Neuron (in vitro differentiated cells): ENCODE measurements around the gene HOXD13.

Source experiments
- H2AFZ ChIP-seq: one replicate; pipeline ENCODE4 v1.6.1; 2013; ENCODE audit warnings: low read depth, mild to moderate bottlenecking, inconsistent platforms, low read length, moderate library complexity
- H3K27me3 ChIP-seq: one replicate; pipeline ENCODE4 v1.6.1; 2013; ENCODE audit warnings: low read length; ENCODE audit not compliant: insufficient read depth
- H3K36me3 ChIP-seq: one replicate; pipeline ENCODE4 v1.6.1; 2013; ENCODE audit warnings: low read length; ENCODE audit not compliant: insufficient read depth
- H3K4me1 ChIP-seq: one replicate; pipeline ENCODE4 v1.6.1; 2013; ENCODE audit warnings: low read length; ENCODE audit not compliant: insufficient read depth
- H3K4me3 ChIP-seq: 2 replicates; pipeline ENCODE4 v1.5.1; 2013; ENCODE audit warnings: mild to moderate bottlenecking, low read length, moderate library complexity
- H3K9me3 ChIP-seq: one replicate; pipeline ENCODE4 v1.6.1; 2013; ENCODE audit warnings: low read length

The HOXD13 gene

GRCh38 chr2:176084611-176085119, 7.9 kb upstream of the HOXD13 start:
- H3K27me3 ChIP-seq = peaks cover 96% of the 10 kb centered on the region
- H3K4me3 ChIP-seq = no peak overlapping the region
- peaks cover 3% of the 10 kb centered on the region for H3K4me1 ChIP-seq
- no peaks in the 10 kb centered on the region for H3K36me3 ChIP-seq
- no peak overlapping the region for H2AFZ ChIP-seq
- no peaks in the 10 kb centered on the region for H3K9me3 ChIP-seq

- no peak overlapping the region for H2AFZ ChIP-seq
- no peaks in the 10 kb centered on the region for H3K9me3 ChIP-seq
- H3K36me3 ChIP-seq = no peaks in the 10 kb centered on the region
- peaks cover 3% of the 10 kb centered on the region for H3K4me1 ChIP-seq
- H3K27me3 ChIP-seq = peaks cover 99% of the 10 kb centered on the region
- H3K4me3 ChIP-seq = no peak overlapping the region
These were observed 7.3 kb upstream of the HOXD13 start for GRCh38 chr2:176085120-176085788.

- Histone ChIP-seq H3K27me3 (peaks cover 99% of the 10 kb centered on the region), H3K4me3 (no peak overlapping the region), H3K9me3 (no peaks in the 10 kb centered on the region), H2AFZ (no peak overlapping the region), H3K4me1 (peaks cover 3% of the 10 kb centered on the region), H3K36me3 (no peaks in the 10 kb centered on the region)
These were observed 6.4 kb upstream of the HOXD13 start for GRCh38 chr2:176085861-176086771.

- no peak overlapping the region for H3K4me3 ChIP-seq
These were observed 5.0 kb upstream of the HOXD13 start for GRCh38 chr2:176087330-176088047.

GRCh38 chr2:176088048-176088936, 4.2 kb upstream of the HOXD13 start:
- H3K27me3 ChIP-seq = peaks cover 97% of the 10 kb centered on the region
- peaks cover 3% of the 10 kb centered on the region for H3K4me1 ChIP-seq
- no peaks in the 10 kb centered on the region for H3K36me3 ChIP-seq
- peak overlapping the region; percentile 11 for H3K4me3 ChIP-seq
- peaks cover 2% of the 10 kb centered on the region for H3K9me3 ChIP-seq
- H2AFZ ChIP-seq = no peak overlapping the region

More at GRCh38 chr2:176087330-176088047, 5.0 kb upstream of the HOXD13 start:
- H3K9me3 ChIP-seq = peaks cover 2% of the 10 kb centered on the region
- H3K27me3 ChIP-seq = peaks cover 98% of the 10 kb centered on the region
- H3K36me3 ChIP-seq = no peaks in the 10 kb centered on the region
- H2AFZ ChIP-seq = no peak overlapping the region
- H3K4me1 ChIP-seq = peaks cover 3% of the 10 kb centered on the region

- H3K27me3 ChIP-seq = peaks cover 97% of the 10 kb centered on the region
- no peak overlapping the region for H3K4me3 ChIP-seq
- no peaks in the 10 kb centered on the region for H3K36me3 ChIP-seq
- peaks cover 3% of the 10 kb centered on the region for H3K4me1 ChIP-seq
- no peak overlapping the region for H2AFZ ChIP-seq
- peaks cover 2% of the 10 kb centered on the region for H3K9me3 ChIP-seq
These were observed 3.3 kb upstream of the HOXD13 start for GRCh38 chr2:176088937-176089842.

- Histone ChIP-seq H3K27me3 (peaks cover 97% of the 10 kb centered on the region), H2AFZ (no peak overlapping the region), H3K4me1 (peaks cover 3% of the 10 kb centered on the region), H3K9me3 (peaks cover 2% of the 10 kb centered on the region), H3K36me3 (no peaks in the 10 kb centered on the region), H3K4me3 (no peak overlapping the region)
These were observed 2.6 kb upstream of the HOXD13 start for GRCh38 chr2:176089843-176090395.

GRCh38 chr2:176090862-176091261, 1.7 kb upstream of the HOXD13 start:
- Histone ChIP-seq H3K9me3 (peaks cover 2% of the 10 kb centered on the region), H2AFZ (no peak overlapping the region), H3K4me1 (peaks cover 3% of the 10 kb centered on the region), H3K4me3 (no peak overlapping the region), H3K27me3 (peaks cover 97% of the 10 kb centered on the region), H3K36me3 (no peaks in the 10 kb centered on the region)

- Histone ChIP-seq H3K9me3 (peaks cover 2% of the 10 kb centered on the region), H3K4me1 (peaks cover 3% of the 10 kb centered on the region), H3K27me3 (peaks cover 97% of the 10 kb centered on the region), H3K4me3 (no peak overlapping the region), H3K36me3 (no peaks in the 10 kb centered on the region), H2AFZ (no peak overlapping the region)
These were observed 927 bp upstream of the HOXD13 start for GRCh38 chr2:176091329-176092258.

GRCh38 chr2:176093145-176093897, 800 bp downstream of the HOXD13 start:
- peak overlapping the region; percentile 22 for H3K4me3 ChIP-seq

More at GRCh38 chr2:176093145-176093897, 800 bp downstream of the HOXD13 start:
- Histone ChIP-seq H3K9me3 (peaks cover 2% of the 10 kb centered on the region), H3K27me3 (peaks cover 97% of the 10 kb centered on the region), H3K36me3 (no peaks in the 10 kb centered on the region), H2AFZ (peak overlapping the region; percentile 55), H3K4me1 (peaks cover 3% of the 10 kb centered on the region)
